HG03159 (cell line): ENCODE results near the gene WNT7B.

ENCODE experiments used
- ATAC-seq: cut with Tn5 transposase; IDR thresholded peaks from one replicate; pipeline ENCODE4 v1.9.1; 2021; ENCODE audit warnings: mild to moderate bottlenecking, moderate library complexity; ENCODE audit not compliant: unreplicated experiment

The WNT7B gene

DNA sequence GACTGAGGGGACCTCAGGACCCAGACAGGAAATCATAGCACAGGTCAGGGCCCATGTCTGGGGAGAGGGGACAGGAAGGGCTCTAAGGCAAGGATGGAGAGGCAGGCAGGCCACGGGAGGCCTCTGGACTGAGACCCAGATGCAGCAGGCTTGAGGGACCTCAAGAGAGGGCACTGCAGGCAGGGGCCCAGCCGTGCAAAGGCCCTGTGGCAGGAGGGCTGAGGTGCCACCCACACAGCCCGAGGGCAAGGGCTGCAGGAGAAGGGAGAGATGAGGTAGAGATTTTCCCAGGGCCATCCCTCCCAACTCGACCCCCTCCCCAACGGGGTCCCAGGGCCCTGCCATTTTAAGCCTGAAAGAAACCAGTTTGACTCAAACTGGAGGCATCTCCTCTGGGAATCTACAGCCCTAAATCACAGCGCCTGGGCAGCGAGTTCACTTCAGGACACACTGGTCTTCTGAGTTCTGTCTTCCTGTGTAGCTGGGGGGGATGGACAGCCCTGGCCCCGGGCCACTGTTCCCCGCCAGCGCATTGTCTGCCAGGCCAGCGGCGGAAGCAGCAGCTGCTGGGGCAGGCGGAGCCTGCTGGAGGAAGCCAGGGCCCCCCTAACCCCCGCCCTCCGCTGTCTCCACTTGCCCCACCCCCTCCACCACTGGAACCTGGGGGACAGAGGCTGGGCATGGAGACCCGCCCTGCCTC, 20.3 kb upstream of the WNT7B start:
- ATAC-seq = no peak

DNA sequence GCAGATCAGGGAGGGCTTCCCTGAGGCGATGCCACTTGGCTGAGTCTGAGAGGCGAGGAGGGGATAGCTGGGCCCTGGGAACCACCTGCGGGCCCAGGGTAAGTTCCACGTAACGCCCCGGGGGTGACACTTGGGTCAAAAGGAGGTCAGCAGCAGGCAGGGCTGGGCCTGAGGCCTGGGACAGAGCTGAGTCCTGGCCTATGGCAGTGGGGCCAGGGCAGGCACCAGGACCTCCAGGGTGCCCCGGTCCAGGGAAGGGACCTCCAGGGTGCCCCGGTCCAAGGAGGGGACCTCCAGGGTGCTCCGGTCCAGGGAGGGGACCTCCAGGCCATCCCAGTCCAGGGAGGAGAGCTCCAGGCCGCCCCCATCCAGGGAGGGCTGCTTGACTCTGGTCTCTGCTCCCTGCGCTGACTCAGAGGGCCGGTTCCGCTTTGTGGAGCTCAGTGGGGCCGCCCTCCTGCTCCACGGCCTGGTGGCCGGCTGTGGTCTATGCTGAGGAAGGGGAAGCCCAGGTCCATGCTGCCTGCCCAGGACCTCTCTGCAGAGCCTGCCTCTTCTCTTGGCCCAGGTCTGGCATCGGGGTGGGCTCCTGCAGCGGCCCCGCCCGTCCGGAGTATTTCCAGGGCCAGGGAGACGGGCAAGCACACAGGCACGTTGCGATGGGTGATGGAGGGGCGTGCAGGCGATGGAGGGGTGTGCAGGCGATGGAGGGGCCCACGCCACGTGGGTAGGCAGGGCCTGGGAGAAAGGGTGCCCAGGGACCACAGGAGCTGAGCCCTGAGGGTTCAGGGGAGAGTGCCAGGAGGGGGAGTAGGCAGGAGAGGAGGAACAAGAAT, 19.5 kb upstream of the WNT7B start:
- no peak for ATAC-seq

DNA sequence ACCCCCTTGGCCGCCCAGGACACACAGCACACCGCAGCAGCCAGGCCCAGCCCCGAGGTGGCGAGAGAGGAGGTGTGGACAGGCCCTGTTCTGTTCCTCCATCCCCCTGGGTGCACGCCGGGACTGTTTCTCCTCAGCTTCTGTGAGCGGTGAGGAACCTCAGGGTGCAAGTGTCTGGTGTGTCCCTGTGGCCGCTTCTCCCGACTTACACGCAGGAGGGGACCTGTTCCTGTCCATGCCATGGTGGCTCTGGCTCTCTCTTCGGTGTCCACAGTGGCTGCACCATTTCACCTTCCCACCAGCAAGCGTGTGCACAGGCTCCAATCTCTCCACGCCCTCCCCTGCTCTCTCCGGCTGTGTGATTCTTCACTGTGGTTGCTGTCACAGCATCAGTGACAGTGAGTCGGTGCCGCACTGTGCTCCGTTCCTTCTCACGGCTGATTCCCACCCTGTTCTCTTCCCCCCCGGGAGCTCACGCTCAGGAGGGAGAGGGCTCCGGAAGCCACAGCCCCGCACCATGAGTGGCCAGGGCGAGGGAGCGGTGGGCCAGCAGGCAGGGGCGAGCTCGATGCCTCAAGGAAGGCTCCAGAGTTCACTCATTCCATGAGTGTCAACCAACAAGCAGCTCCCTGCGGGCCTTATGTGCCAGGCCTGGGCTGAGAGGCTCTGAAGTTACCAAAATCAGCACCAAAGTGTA, 18.6 kb upstream of the WNT7B start:
- ATAC-seq = no peak

DNA sequence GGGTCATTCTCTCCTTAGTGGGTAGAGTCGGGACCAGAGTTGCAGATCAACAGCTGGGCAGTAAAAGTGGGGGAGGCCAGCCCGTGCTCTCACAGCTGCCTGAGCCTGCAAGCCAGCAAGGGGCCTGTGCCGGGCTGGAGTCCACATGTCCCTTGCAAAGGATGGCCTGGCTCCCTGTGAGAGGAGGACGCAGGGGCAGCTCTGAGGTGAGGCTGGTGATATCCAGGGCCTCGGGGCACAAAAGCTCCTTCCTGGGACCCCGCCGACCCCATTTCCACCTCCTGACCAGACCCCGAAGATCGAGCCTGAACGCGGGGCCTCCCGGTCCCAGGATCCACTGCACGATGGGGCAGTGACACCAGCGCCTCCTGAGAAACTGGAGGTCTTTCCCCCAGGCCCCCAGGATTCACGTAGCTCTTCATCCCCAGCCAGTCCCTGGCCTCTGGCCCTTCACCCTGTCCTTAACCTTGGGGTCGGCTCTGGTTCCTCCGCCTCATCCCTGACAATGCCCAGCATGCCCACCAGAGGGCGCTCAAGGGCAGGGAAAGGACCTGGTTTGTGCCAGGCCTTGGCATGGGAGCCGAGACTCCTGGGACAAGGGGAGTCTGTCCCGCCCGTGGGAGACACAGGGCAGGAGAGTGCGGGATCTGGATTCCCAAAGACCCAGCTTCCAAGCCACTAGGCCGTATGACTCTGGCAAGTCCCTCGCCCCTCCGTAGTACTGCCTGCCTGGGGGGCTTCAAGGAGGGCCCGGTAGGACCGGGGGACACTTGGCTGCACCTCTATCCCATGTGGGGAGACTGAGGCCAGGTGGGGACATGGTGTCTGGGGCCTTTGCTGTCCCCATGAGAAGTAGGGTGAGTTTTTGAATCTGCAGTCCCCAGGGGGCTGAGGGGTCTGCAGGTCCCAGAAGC, 17.8 kb upstream of the WNT7B start:
- no peak for ATAC-seq

DNA sequence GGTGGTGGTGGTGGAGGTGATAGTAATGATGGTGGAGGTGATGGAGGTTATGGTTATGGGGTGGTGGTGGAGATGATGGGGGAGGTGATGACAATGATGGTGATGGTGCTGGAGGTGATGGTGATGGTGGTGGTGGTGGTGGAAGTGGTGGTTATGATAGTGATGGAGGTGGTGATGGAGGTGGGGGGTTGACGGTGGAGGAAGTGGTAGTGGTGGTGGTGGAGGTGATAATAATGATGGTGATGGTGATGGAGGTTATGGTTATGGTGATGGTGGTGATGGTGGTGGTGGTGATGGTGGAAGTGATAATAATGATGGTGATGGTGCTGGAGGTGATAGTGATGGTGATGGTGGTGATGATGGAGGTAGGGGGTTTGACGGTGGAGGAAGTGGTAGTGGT, 16.9 kb upstream of the WNT7B start:
- ATAC-seq = no peak

DNA sequence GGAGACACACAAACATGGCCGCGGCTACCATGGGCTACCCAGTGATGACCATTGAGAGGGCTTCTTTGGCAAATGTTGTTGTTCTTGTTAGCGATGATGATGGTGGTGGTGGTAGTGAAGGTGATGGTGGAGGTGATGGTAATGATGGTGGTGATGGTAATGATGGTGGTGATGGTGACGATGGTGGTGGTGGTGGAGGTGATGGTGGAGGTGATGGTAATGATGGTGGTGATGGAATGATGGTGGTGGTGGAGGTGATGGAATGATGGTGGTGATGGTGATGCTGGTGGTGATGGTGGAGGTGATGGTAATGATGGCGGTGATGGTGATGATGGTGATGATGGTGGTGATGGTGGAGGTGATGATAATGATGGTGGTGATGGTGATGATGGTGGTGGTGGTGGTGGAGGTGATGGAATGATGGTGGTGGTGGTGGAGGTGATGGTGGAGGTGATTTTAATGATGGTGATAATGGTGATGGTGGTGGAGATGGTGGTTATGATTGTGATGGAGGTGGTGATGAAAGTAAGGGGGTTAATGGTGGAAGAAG, 16.3 kb upstream of the WNT7B start:
- no peak for ATAC-seq

DNA sequence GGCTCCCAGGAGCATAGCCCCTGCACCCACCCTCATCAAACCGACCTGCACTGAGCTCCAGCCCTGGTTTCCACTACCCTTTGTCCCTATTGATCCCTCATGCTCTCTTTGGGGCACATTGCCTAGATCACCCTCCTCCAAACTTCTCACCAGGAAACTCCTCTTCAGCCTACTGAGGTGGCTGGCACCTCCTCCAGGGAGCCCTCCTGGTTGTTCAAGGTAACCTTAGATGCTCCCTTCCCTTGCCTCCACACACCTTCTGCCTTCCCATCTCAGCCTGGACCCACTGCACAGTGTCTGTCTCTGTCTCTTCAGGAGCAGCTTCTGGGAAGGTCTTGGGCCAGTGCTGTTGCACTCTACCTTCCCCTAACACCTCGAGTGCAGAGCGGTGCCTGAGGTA, 15.8 kb upstream of the WNT7B start:
- no peak for ATAC-seq

DNA sequence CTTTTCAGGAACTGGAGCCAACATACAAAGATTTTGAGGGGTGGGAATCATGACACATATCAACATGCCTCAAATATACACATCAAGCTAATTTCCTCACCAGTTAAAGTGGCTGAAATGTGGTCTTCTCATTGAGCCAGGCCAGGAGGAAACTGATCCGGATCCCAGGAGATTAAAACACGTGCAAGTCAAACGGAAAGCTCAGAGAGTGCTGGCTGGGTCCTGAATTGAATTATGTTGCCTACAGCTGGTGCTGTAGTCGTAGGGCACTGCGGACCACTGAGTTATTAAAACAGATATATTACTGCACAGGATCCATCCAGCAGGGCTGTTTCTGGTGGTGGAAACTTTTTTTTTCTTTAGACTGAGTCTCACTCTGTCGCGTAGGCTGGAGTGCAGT, 14.1 kb upstream of the WNT7B start:
- no peak for ATAC-seq

DNA sequence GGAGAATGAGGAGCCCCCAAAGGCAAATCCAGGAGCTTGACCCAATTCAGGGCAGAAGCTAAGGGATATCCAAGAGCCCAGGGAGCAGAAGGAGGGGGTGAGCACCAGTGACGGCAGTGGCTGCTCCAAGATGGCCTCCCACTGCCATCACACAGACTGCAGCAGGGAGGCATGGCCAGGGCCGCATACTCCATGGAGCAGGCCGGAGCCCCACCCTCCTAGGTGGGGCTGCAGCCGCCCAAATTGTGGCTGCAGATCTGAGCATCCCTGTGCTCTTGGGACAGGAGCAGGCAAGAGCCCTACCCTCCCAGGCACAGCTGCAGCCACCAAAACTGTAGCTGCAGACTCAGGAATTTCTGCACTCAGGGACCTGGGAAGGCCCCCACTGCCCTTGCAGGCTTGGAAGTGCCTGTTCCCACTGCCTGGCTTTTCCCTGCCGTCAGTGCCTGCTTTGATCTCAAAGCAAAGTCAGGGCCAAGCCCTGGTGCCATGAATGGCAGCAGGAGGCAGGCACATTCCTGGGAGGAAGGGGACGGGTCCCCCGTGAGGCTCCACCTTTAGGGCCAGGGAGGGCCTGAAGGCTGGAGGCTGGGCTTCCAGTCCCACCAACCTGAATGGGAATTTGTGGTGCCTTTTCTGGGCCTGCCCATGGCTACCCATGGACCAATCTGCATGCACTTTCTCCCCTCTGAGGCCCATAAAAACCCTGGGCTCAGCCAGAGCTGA, 10.3 kb upstream of the WNT7B start:
- no peak for ATAC-seq

DNA sequence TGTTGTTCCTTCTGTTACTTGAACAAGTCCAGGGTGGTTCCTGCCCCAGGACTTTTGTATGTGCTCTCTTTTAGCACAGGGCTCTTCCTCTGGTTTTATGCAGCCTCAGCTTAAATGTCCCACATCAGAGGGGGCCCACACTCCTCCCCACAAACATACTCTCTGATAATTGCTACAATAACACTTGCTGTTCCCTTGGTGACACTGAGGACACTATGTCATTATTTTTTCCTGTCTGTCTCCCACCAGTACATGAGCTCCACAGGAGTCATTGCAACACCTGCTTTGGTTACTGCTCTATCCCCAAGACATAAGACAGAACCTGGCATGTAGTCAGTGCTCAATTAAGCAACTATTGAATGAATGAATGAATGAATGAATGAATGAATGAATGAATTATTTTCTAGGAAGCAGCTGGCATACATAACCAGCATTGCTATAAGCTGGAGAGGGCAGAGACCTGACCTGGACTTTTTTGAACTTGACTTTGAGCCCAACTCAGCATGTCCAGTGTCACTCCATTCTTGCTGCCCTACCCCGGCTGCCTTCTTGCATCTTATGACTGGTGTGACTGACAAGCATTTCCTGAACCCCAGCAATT, 7.5 kb upstream of the WNT7B start:
- no peak for ATAC-seq

DNA sequence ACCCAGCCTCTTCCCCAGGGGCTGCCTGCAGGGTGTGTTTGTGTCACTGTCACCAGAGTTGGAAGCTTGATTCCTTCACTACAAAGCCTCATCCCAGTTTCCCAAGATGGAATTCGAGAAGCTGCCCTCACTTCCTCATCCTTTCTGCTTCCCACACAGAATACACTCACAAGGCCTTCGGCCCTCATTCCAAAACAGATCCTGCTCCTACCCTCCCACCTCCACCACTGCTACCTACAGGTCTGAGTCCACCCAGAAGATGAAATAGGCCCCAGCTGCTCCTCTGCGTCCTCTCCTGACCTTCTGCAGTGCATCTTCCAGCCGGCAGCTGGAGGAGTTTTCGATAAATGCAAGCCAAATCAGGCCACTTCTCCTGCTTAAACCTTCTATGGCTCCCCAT, 6.8 kb upstream of the WNT7B start:
- no peak for ATAC-seq

DNA sequence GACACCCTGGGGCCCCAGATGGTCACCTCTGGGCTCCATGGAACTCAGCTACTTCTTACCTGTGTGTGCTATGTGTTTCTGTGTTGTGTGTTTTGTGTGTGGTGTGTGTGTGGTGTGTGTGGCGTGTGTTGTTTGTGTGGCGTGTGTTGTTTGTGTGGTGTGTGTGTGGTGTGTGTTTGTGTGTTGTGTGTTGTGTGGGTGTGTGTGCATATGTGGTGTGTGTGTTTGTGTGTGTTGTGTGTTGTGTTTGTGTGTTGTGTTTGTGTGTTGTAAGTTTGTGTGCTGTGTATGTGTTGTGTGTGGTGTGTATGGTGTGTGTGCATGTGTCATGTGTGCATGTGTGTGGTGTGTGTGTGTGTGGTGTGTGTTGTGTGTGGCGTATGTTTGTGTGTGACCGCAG, 3.8 kb upstream of the WNT7B start:
- no peak for ATAC-seq

DNA sequence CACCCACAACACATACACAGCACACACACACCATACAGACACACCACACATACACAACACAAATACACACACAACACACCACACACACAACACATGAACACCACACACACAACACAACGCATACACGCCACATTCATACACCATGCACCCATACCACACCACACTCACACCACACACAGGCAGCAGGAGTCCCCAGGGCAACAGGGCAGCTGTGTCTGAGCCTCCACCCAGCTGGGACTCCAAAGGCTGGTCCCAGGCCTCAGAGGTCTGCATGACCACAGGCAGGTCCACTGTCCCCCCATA, 3.3 kb upstream of the WNT7B start:
- ATAC-seq = no peak

DNA sequence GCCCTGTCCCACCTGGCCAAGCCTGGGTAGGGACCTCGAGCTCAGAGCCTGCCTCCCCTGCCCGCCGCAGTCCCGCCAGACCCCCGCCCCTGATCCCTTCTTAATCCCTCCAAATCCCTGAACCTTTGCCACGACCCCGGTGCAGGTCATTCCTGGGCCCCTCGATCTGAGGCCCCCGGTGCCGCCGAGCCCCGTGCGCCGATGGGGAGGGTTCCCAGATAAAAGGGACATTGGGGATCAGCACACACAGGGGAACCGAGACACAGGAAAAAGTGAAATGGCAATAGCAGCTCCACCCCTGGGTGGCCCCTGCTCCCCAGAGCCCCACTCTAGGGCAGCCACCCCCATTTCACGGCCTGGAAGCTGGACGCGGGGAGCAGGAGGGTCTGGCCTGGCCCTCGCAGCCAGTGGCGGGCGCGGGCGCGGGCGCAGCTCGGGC, 1.3 kb upstream of the WNT7B start:
- no peak for ATAC-seq

DNA sequence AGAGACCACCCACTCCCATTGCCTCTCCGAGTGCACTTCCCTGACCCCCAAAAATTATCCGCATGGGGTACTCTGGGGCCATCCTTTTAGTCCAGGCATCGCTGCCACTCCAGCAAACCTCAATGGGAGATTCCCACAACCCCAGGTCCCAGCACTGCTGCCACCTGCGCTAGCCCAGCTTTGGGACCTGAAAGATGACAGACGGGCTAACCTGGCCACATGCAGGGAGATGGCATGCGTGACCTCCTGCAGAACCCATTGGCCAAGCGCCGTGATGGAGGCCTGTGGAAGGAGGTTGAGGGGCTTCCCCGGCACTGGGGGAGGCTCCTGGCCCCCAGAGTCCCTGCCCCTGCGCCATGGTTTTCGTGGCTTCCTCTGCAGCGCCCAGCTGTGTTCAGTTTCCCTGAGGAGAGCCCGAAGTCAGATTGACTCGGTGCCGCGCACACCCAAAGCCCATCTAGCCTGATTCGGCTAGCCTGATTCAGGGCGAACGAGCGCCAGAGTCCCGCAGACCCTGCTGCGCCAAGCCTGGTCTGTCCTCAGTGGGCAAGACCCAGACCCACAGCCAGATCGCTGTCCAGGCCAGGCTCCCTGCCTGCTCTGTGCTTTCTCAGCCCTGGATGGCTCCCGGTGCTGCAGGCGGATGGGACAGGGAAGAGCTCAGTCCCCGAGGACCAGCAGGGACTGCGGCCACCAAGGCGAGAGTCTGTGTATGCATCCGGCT, 751 bp upstream of the WNT7B start:
- ATAC-seq = no peak

DNA sequence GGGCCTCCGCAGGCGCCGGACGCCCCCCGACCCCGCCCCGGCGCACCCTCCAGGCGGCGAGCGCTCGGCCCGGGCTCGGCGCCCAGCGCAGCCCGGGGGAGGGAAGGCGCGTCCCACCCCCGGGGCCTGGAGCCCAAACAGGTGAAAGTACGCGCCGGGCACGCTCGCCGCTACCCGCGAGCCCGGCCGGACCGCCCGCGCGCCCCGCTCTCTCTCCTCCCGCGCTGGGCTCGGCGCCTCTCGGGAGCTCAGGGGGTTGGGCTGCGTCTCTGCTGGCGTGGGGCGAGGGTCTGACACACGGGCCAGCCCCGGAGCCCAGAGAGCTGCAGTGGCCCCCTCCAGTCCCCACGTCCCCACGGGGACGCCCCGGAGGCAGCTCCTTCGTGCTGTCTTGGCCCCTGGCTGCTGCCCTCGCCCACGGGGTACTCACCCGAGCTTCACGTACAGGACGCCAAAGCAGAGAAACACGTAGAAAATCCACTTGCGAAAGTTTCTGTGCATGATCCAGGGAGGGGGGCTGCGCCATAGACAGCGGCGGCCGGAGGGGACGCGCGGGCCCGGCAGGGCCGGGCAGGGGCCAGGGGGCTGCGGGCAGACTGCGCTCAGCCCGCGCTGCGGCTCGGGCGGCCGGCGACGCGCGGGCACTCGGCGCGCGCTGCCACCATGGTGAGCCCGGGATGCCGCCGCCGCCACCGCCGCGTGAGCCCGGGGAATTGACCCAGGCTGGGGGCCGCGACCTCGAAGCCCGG, 534 bp downstream of the WNT7B start:
- ATAC-seq = no peak

DNA sequence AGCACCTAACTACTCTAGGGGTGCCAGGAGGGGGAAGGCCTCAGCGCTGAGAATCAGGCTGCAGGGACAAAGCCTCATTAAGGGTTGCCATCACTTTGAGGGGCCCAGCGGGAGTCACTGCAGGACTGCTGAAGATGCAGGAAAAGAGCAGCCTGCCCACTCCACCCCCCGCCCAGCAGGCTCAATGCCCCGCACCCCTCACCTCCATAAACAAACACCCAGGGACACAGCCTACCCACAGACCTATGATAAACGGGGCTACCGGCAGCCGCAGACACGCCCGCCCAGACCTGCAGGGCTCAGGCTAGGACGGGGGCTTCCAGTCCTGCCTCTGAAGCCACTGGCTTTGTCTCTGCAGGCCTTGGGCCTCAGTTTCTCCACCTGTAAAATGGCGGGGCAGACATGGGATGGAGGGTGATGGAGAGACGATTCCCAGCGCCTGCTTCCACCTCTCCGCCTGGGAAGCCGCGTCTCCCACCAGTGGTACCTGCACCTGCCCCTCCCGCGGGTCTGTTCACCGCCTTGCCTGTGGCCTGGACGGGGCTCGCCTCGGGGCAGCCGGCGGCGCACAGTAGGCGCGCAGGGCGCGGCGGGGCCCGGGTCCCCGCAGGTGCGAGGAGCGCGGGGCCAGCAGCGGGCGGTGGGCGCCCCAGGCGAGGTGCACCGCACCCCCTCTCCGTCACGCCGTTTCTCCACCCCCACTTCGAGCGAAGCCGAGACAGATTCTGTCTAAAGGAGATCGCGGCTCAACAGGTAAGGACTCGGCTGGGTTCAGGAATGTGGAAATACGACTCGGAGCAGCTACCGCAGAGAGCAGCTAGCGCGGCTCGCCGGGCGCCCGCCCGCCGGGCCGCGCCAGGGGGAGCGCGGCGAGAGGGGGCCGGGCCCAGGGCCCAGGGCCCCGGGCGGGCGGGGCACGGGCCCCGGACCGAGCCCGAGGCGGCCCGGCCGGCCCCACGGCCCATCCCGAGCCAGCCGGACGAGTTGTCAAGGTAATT, 1.5 kb downstream of the WNT7B start:
- ATAC-seq = no peak
